ENCODE results near the gene RBM24. TPM values are rescaled to one million over a fixed set of nuclear protein-coding genes. Genes with fewer than 3 reads are reported as not detected.

The RBM24 gene
- polyA plus RNA-seq, 1 donor from 2014 or later: 4.9 TPM

DNA sequence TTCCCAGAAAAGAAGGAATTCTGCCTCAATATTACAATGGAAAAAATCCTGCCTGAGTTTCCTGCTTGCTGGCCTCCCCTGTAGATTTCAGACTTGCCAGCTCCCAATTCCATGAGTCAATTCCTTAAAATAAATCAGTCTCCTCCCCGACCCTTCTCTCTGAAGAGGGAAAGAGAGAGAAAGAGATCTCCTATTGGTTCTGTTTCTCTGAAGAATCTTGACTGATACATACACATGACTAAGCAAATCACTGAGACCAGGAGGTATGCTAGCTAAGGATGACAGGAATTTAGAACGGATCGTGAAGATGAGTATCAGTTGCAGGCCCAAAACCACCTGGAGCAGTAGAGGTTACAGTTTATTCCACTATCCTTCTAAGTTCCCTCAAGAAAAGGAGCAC is 11.3 kb upstream of the RBM24 start:
- no peaks in the 10 kb centered on the region for H3F3A ChIP-seq (ENCODE audit: insufficient read depth, low read length, poor library complexity, severe bottlenecking)
- no peaks in the 10 kb centered on the region for H4K20me1 ChIP-seq (ENCODE audit: insufficient read depth)
- no peaks in the 10 kb centered on the region for H3K79me2 ChIP-seq (replicated peaks; ENCODE audit: insufficient read depth, low read length)
- H3K27ac ChIP-seq (ENCODE audit: low read length): no peak overlapping the region
- no peak overlapping the region for H2AFZ ChIP-seq (ENCODE audit: low read depth, low read length)
- H3K4me2 ChIP-seq (ENCODE audit: low read length): no peak overlapping the region
- no peaks in the 10 kb centered on the region for H3K27me3 ChIP-seq (ENCODE audit: insufficient read depth, low read depth, low read length)
- no peaks in the 10 kb centered on the region for H3K9me3 ChIP-seq (ENCODE audit: low read length)
- TF ChIP-seq, protein P1, sequence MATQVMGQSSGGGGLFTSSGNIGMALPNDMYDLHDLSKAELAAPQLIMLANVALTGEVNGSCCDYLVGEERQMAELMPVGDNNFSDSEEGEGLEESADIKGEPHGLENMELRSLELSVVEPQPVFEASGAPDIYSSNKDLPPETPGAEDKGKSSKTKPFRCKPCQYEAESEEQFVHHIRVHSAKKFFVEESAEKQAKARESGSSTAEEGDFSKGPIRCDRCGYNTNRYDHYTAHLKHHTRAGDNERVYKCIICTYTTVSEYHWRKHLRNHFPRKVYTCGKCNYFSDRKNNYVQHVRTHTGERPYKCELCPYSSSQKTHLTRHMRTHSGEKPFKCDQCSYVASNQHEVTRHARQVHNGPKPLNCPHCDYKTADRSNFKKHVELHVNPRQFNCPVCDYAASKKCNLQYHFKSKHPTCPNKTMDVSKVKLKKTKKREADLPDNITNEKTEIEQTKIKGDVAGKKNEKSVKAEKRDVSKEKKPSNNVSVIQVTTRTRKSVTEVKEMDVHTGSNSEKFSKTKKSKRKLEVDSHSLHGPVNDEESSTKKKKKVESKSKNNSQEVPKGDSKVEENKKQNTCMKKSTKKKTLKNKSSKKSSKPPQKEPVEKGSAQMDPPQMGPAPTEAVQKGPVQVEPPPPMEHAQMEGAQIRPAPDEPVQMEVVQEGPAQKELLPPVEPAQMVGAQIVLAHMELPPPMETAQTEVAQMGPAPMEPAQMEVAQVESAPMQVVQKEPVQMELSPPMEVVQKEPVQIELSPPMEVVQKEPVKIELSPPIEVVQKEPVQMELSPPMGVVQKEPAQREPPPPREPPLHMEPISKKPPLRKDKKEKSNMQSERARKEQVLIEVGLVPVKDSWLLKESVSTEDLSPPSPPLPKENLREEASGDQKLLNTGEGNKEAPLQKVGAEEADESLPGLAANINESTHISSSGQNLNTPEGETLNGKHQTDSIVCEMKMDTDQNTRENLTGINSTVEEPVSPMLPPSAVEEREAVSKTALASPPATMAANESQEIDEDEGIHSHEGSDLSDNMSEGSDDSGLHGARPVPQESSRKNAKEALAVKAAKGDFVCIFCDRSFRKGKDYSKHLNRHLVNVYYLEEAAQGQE (IDR thresholded peaks at IDR 0.05; ENCODE audit: borderline replicate concordance): no peak
- TF ChIP-seq POLR2AphosphoS5 (IDR thresholded peaks at IDR 0.05) (no peak), EZH2 (IDR thresholded peaks at IDR 0.05; ENCODE audit: borderline replicate concordance, insufficient read depth, low read length, poor library complexity, severe bottlenecking) (no peak), TAF1 (IDR thresholded peaks at IDR 0.05; ENCODE audit: low read depth) (no peak), RAD21 (conservative IDR thresholded peaks at IDR 0.05) (no peak), SMC3 (conservative IDR thresholded peaks at IDR 0.05; ENCODE audit: poor library complexity) (no peak), EP300 (conservative IDR thresholded peaks at IDR 0.05; ENCODE audit: poor library complexity, severe bottlenecking) (no peak)
- TF ChIP-seq, protein P2, sequence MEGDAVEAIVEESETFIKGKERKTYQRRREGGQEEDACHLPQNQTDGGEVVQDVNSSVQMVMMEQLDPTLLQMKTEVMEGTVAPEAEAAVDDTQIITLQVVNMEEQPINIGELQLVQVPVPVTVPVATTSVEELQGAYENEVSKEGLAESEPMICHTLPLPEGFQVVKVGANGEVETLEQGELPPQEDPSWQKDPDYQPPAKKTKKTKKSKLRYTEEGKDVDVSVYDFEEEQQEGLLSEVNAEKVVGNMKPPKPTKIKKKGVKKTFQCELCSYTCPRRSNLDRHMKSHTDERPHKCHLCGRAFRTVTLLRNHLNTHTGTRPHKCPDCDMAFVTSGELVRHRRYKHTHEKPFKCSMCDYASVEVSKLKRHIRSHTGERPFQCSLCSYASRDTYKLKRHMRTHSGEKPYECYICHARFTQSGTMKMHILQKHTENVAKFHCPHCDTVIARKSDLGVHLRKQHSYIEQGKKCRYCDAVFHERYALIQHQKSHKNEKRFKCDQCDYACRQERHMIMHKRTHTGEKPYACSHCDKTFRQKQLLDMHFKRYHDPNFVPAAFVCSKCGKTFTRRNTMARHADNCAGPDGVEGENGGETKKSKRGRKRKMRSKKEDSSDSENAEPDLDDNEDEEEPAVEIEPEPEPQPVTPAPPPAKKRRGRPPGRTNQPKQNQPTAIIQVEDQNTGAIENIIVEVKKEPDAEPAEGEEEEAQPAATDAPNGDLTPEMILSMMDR (IDR thresholded peaks at IDR 0.05; ENCODE audit: poor library complexity, severe bottlenecking): no peak
- no peaks in the 10 kb centered on the region for H3K36me3 ChIP-seq (ENCODE audit: insufficient read depth, low read length)
- H3K9ac ChIP-seq (ENCODE audit: low read length): no peak overlapping the region
- no peak overlapping the region for H3K4me3 ChIP-seq (ENCODE audit: low read length)
- no peaks in the 10 kb centered on the region for H3K9me2 ChIP-seq (ENCODE audit: insufficient read depth, low read length)

DNA sequence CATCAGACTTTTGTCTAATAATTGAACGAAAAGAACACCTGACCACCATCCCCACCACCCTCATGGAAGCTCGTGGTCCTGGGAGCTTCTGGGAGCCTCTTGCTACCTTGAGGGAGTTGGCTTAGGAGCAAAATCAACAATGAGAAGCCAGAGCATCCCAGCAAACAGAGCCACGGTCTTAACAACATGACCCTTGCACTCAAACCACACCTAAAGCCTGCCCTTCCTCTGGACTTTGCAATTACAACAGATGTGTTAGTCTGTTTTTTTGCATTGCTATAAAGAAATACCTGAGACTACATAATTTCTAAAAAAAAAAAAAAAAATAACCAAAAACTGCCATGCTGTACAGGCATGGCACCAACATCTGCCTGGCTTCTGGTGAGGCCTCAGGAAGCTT is 9.5 kb upstream of the RBM24 start:
- no peaks in the 10 kb centered on the region for H3K9me2 ChIP-seq (ENCODE audit: insufficient read depth, low read length)
- no peaks in the 10 kb centered on the region for H3K36me3 ChIP-seq (ENCODE audit: insufficient read depth, low read length)
- H4K20me1 ChIP-seq (ENCODE audit: insufficient read depth): no peaks in the 10 kb centered on the region
- no peak overlapping the region for H3K4me2 ChIP-seq (ENCODE audit: low read length)
- H3K27me3 ChIP-seq (ENCODE audit: insufficient read depth, low read depth, low read length): no peaks in the 10 kb centered on the region
- no peak overlapping the region for H2AFZ ChIP-seq (ENCODE audit: low read depth, low read length)
- H3F3A ChIP-seq (ENCODE audit: insufficient read depth, low read length, poor library complexity, severe bottlenecking): no peaks in the 10 kb centered on the region
- TF ChIP-seq RAD21 (conservative IDR thresholded peaks at IDR 0.05): no peak
- no peak for TF ChIP-seq TAF1 (IDR thresholded peaks at IDR 0.05; ENCODE audit: low read depth)
- TF ChIP-seq POLR2AphosphoS5 (IDR thresholded peaks at IDR 0.05): no peak
- no peak for TF ChIP-seq EZH2 (IDR thresholded peaks at IDR 0.05; ENCODE audit: borderline replicate concordance, insufficient read depth, low read length, poor library complexity, severe bottlenecking)
- no peak for TF ChIP-seq SMC3 (conservative IDR thresholded peaks at IDR 0.05; ENCODE audit: poor library complexity)
- TF ChIP-seq, protein P1 (IDR thresholded peaks at IDR 0.05; ENCODE audit: borderline replicate concordance): no peak
- TF ChIP-seq EP300 (conservative IDR thresholded peaks at IDR 0.05; ENCODE audit: poor library complexity, severe bottlenecking): no peak
- TF ChIP-seq, protein P2 (IDR thresholded peaks at IDR 0.05; ENCODE audit: poor library complexity, severe bottlenecking): no peak
- TF ChIP-seq MXI1 (conservative IDR thresholded peaks at IDR 0.05; ENCODE audit: poor library complexity, severe bottlenecking): no peak
- H3K27ac ChIP-seq (ENCODE audit: low read length): no peak overlapping the region
- no peak overlapping the region for H3K9ac ChIP-seq (ENCODE audit: low read length)
- H3K9me3 ChIP-seq (ENCODE audit: low read length): no peaks in the 10 kb centered on the region
- H3K4me3 ChIP-seq (ENCODE audit: low read length): no peak overlapping the region
- H3K79me2 ChIP-seq (replicated peaks; ENCODE audit: insufficient read depth, low read length): no peaks in the 10 kb centered on the region
